Head of caudate nucleus (tissue), 42 donors: ENCODE results near the gene DPP6.

Source experiments
- DNase-seq, 42 donors: peaks; one replicate each; pipeline versions ENCODE4 v3.0.0 to v3.0.0-alpha.2; 2020 to 2021; ENCODE audit warnings: mixed read lengths in 7 of 42
- intact Hi-C: fragments of 100-400 bp; cut with DNase I; formaldehyde crosslinking; loops from one replicate; pipeline ENCODE4 v1.15.0; 2022

The DPP6 gene

GRCh38 chr7:154843670-154844237 lies 791.6 kb downstream of the DPP6 start:
- intact Hi-C loops = no loop called here
- peak in 2 of 42 donors; percentile 28 to 38 for DNase-seq

- DNase-seq = peak in 1 of 42 donors; percentile 36
- intact Hi-C loops = no loop called here
Measured at GRCh38 chr7:154844499-154844898, 792.3 kb downstream of the DPP6 start.

GRCh38 chr7:154844955-154845354 lies 792.8 kb downstream of the DPP6 start:
- intact Hi-C loops = no loop called here
- peak in 1 of 42 donors; percentile 12 for DNase-seq

- intact Hi-C loops = no loop called here
Measured at GRCh38 chr7:154848464-154848863, 796.3 kb downstream of the DPP6 start.

GRCh38 chr7:154852205-154852604 lies 800.0 kb downstream of the DPP6 start:
- intact Hi-C loops = no loop called here
- DNase-seq = peak in 2 of 42 donors; percentile 0 to 5

More at GRCh38 chr7:154848464-154848863, 796.3 kb downstream of the DPP6 start:
- DNase-seq = peak in 1 of 42 donors; percentile 1

- intact Hi-C loops = no loop called here
- DNase-seq = peak in 4 of 42 donors; percentile 2 to 22 (median 8)
Measured at GRCh38 chr7:154853063-154853726, 801.0 kb downstream of the DPP6 start.

GRCh38 chr7:154853727-154854095 lies 801.5 kb downstream of the DPP6 start:
- DNase-seq = peak in 12 of 42 donors; percentile 7 to 68 (median 36)
- intact Hi-C loops = no loop called here

GRCh38 chr7:154854836-154855235 lies 802.6 kb downstream of the DPP6 start:
- intact Hi-C loops = no loop called here
- DNase-seq = peak in 4 of 42 donors; percentile 8 to 38 (median 26)

GRCh38 chr7:154855366-154855765 lies 803.2 kb downstream of the DPP6 start:
- peak in 6 of 42 donors; percentile 9 to 42 (median 21) for DNase-seq
- intact Hi-C loops = no loop called here

- peak in 4 of 42 donors; percentile 7 to 18 (median 14) for DNase-seq
- intact Hi-C loops = no loop called here
Measured at GRCh38 chr7:154856733-154857132, 804.5 kb downstream of the DPP6 start.

- peak in 6 of 42 donors; percentile 2 to 40 (median 12) for DNase-seq
- intact Hi-C loops = no loop called here
Measured at GRCh38 chr7:154857240-154857639, 805.0 kb downstream of the DPP6 start.

GRCh38 chr7:154857728-154858681 lies 805.8 kb downstream of the DPP6 start:
- DNase-seq = peak in 27 of 42 donors; percentile 31 to 82 (median 54)
- intact Hi-C loops = no loop called here

- intact Hi-C loops = no loop called here
- peak in 7 of 42 donors; percentile 9 to 36 (median 16) for DNase-seq
Measured at GRCh38 chr7:154858836-154859537, 806.8 kb downstream of the DPP6 start.

GRCh38 chr7:154859747-154860620 lies 807.8 kb downstream of the DPP6 start:
- intact Hi-C loops = no loop called here
- peak in 36 of 42 donors; percentile 24 to 87 (median 58) for DNase-seq

- intact Hi-C loops = no loop called here
- peak in 5 of 42 donors; percentile 10 to 26 (median 12) for DNase-seq
Measured at GRCh38 chr7:154860621-154861375, 808.6 kb downstream of the DPP6 start.

GRCh38 chr7:154861589-154861988 lies 809.4 kb downstream of the DPP6 start:
- intact Hi-C loops = no loop called here
- peak in 4 of 42 donors; percentile 3 to 11 (median 6) for DNase-seq

- peak in 5 of 42 donors; percentile 9 to 23 (median 17) for DNase-seq
- intact Hi-C loops = no loop called here
Measured at GRCh38 chr7:154862153-154862791, 810.1 kb downstream of the DPP6 start.
